GM19023 (cell line): ENCODE measurements around the gene MGME1.

ENCODE experiments used
- ATAC-seq: cut with Tn5 transposase; IDR thresholded peaks from one replicate; pipeline ENCODE4 v1.9.1; 2021; ENCODE audit warnings: mild to moderate bottlenecking, moderate library complexity; ENCODE audit not compliant: unreplicated experiment

Gene MGME1

DNA sequence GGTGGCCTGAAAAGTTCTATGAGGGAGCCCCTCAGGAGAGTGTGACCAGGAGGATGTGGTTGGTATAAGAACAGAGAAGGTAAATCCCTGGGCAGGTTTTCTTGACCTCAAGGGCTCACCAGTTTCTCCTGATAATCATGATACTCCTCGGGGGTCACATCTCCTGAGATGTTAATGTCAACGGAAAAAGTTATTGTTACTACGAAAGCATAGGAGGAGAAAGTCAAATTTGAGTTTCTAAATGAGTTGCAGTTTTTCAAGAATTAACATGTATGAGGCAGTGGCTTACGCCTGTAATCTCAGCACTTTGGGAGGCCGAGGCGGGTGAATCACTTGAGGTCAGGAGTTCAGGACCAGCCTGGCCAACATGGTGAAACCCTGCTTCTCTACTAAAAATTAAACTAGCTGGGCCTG, 23.4 kb downstream of the MGME1 start:
- ATAC-seq, result peak; percentile 57

DNA sequence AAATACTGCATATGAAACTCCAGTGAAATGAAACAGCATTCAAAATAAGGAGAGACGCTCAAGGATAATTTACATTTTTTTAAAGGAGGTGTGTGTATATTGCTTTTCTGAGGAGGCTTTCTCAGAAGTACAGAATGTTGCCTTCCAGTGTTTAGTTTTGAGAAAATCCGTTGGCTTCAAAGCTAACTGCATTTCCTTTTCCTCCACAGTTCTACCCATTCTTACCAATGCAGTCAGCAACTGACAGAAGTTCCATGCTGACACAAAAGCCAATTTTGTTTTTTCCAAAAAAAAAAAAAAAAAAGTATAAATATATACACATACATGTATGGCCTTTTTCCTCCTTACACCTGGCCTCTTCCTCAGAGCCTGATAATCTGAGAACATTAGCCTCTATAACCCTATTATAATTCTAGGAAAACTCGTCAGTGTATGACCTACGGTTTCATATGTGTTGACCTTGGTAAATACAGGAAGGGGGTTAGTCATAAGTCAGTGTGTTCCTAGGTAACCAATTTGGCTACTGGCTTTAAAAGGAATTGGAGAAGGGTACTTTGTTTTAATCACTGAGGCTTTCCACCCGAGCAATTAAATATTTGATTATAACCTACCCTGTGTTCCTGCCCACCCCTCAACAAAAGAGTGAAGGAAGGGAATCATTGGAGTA, 24.2 kb downstream of the MGME1 start:
- no peak for ATAC-seq

DNA sequence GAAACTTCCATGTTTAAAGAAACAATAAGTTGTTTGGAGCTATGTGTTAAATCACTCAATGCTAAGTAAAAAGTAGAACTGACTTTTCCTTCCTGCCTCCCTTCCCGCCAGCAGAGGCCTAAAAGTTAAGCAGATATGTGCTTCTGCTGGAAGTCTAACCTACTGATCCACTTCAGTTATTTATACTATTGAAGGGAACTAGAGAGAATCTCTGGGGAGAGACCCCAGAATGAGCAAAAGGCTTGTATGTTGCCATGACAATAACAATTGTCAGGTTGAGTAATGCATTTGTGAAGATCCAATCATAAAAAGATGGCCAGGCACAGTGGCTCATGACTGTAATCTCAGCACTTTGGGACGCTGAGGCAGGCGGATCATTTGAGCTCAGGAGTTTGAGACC, 24.7 kb downstream of the MGME1 start:
- no peak for ATAC-seq

DNA sequence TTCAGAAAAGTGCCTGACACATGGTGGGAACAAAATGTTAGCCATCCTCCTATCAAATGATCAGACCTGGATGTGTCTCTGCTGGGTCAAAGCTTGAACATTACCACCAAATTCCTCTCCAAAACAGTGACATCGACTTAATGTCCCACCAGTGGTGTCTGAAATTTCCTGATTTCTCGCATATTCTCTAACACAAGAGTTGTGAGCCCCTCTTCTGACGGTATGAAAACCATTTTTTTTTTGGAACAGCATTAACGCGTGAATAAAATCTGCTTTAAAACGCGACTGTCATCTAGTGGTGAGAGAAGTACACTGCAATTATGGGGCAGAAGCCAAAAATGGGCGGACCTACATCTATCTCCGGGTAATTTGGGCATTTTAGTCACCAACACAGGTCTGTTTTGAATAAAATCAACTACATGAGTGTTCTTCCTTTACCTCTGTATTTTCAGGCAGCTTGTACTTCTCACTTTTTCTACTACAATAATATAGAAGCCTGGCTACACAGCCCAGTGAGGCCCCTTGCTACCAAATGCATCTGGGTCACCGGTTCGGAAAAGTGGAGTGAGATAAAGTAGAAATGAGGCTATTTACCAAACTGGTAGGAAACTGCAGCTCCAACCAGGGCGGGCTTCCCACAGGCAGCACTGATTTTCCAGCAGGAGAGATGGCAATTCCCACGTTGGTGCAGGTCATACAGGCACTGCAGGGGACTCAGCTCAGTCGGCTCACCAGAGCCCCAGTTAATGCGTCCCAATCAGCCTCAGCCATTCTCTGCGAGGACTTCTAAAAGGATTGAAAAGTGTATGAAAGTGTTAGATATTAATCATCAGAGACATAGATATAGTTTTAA, 27.4 kb downstream of the MGME1 start:
- no peak for ATAC-seq

DNA sequence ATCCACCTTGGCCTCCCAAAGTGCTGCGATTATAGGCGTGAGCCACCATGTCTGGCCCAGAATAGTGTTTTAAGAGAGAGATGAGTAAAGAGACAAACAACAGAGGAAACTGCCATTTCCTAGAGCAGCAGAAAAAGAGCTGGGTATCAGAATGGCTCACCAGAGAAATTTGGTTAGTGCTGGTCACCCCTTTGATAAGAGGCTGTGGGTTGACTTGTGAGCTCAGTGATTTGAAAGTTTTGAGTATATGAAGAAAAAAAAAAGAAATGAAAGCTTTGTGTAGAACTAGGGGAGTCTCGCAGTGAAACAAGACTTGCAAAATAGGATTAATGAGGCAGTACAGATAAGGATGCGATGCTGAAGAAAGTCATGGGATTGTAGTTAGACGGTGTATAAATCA, 29.6 kb downstream of the MGME1 start:
- ATAC-seq, result no peak

DNA sequence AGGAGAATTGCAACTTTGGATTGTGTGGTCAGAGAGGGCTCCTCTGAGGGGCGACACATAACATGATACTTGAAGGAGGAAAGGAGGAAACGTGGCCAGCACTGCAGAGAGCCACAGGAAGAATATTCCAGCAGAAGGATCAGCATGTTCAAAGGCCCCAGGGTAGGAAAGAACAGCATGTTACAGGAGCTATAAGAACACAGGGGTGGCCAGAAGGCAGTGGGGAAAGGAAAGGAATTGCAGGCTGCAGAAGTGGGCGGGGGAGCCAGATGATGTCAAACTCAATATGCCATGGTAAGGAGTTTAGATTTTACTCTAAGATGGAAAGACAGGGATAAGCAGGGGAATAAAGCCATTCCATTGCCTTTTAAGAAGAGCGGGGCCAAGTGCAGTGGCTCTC, 30.7 kb downstream of the MGME1 start:
- no peak for ATAC-seq

DNA sequence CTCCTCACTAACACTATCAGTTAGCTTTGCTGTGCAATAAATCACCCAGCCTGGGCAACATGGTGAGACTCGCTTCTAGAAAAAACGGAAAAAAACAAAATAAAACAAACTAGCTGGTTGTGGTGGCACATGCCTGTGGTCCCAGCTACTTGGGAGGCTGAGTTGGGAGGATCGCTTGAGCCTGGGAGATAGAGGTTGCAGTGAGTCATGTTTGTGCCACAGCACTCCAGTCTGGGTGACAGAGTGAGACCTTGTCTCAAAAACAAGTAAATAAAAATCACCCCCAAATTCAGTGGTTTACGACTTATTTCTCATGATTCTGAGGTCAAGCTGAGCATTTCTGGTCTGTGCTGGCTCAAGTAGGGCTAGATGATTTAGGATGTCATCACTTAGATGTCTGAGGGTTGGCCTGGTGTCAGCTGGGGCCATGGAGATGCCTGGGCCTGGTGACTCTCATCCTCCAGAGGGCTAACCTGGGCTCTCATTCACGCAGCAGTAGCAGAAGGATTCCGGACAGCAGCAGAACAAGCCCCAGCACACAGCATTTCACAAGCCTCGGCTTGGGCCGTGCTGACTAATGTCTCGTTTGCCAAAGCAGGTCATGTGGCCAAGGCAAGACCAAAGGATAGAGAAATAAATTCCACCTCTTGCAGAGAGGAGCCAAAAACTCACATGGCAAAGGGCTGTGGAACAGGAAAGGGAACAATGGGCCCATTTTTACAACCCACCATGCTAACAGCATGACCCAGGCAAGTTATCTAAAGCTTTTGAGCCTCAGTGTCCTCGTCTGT, 32.5 kb downstream of the MGME1 start:
- ATAC-seq, result no peak

DNA sequence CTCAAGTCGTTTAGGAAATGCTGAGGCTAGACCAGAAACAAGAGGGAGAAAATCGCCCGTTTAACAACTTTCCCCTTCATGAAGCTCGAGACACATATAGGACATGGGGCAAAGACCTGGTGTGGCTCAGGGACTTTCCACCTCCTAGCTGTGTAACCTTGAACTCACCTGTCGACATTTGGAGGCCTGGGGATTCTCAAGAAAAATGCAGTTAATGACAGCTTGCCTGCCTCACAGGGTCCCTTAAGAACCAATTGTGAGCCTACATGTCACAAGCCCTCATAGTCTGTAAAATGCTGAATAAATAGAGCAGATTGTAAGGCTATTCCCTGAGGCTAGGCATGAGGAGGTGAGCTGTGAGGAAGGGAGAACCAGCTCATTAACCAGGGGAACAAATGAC, 35.1 kb downstream of the MGME1 start:
- ATAC-seq, result peak; percentile 36

DNA sequence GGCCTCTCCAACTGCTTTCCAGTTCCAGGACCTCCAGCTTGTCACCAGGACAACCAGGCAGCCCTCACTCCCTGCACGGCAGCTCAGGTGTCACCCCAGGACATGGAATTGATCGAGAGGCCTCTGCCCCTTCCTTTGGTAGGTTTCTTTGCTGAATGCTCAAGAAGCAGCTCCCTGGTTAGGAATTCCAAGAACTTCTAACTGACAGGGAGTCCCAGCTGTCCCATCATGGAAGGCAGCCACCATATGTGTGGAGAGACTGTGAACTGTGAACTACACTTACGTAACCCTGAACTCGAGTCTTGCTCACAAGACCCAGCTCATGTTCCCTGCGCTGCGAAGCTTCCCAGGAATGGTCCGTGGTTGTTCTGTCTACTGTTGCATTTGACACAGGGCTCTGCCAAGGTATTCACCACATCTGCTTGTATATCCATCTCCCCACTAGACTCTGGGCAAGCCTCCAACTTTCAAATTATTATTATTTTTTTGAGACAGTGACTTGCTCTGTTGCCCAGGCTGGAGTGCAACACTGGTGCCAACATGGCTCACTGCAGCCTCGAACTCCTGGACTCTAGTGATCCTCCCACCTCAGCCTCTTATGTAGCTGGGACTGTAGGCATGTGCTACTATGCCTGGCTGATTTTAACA, 35.7 kb downstream of the MGME1 start:
- no peak for ATAC-seq

DNA sequence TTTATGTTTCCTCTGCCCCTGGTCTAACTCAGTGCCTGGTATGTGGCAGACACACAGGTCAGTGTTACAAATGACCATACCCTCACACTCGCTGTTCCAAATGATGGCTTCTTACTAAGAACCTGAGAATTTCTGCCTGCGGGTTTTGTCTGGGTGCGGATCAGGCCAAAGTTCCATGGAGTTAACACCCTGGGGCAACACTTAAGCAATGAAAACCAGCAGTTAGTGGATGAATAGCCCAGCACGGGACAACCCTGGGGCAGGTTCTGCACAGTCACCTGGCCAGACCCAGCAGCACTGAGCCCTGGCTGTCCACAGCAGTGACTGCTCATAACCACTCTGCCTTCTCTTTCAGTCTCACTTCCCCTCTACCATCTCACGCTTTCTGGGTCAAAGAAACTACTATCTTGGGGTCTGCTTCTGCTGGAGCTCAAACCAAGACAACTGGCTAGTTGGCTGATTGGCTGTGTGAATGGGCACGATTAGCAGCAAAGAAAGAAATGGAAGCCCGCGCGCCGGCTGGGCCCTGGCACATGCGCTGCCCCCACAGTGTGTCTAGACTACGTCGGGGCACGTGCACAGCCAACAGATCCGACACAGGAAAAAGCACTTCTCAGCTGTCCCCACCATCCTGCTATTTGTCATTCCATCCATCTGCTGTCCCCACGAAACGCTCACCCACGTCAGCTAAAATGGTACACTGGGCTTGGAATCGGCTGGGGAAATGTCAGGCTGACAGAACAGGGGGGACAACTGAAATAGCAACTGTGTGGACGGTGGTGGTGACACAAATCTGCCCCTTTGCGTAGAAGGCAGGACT, 36.6 kb downstream of the MGME1 start:
- peak; percentile 93 for ATAC-seq

DNA sequence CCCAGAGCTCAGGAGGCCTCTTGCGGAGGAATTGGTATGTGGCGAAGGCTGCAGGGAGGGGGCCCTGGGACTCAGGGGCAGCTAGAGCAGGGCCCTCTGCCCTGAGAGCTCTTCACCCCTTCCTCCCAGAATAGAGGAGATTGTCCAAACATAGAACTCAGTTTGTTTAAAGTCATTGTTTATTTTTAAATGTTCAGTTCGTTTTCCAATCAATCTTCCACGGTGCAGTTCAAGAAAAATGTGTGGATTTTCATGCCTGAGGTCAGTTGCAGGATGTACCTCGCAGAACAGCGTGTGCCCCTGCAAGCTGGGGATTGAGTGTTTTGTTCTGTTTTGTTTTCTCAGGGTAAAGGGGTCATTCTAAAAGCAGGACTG, 37.2 kb downstream of the MGME1 start:
- no peak for ATAC-seq

DNA sequence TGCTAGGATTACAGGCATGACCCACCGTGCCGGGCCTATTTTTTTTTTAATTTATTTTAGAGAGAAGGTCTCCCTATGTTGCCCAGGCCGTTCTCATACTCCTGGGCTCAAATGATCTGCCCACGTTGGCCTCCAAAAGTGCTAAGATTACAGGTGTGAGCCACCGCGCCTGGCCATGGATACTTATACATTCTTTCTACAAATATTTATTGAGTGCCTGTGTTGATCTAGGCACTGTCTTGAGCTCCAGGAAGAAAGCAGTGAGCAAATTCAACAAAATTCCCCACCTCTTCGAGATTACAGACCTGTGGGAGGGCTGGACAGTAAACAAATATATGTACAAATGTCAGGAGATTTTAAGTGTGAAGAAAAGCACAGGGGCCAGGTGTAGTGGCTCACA, 37.9 kb downstream of the MGME1 start:
- ATAC-seq, result no peak

DNA sequence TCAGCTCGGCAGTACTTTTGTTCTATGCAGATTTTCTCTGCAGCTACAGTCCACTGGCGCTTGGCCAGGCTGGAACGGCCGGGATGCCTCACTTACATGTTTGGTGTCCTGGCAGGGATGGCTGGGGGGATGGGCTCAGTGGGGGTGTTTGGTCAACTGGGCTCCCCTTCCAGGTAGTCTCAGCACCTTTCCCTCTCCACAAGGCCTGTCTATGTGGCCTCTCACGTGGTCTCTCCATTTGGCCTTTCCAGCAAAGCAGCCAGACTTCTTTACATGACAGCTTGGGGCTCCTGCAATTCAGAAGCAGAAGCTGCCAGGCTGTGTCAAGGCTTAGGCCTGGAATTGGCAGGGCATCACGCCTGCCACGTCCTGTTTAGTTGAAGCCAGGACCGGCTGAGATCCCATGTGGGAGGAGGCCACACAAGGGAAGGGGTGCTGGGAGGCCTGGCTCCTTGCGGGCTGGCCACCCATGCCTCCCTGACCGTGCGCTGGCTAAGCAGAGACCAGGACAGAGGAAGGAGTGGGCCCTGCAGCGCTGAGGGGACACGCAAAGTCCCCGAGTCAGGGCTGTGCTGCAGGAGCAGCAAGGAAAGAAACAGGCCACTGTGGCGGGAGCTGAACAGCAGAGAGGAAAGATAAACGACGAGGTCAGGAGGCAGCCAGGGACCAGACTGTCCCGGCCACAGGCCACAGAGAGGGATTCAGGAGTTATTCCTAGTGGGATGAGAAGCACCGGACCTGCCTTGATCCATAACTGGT, 38.9 kb downstream of the MGME1 start:
- ATAC-seq, result no peak

DNA sequence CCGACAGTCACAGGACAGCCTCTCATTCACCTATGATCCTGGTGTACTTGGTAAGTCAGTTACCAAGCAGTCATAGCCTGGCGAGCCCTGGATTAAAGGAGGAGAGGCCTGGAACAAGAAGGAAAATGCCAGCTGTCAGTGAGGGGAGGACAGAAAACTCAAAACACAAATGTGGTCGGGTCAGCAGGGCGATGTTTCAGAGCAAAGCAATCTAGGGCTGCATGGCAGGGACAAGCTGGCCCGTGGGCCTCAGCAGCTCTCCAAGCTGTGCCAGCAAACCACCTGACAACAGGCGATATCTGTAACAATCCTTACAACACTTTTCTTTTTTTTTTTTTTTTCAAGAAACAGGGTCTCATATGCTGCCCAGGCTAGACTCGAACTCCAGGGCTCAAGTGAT, 40.3 kb downstream of the MGME1 start:
- no peak for ATAC-seq

DNA sequence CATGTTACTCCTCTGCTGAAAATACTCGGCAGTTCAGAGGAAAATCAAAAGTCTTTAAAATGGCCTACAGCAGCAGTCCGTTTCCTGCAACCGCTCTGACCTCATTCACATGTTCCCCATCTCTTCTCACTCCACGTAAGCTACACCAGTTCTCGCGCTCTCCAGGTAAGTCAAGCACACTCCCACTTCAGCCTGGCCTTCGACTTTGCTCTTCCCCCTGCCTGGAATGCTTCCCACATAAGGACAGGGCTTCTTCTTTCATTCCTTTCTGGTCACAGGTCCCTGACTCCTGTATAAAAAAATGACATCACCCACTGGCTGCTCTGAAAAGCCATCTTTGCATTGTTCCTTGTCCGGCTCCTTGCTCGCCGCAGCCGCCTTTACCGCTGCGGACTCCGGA, 42.7 kb downstream of the MGME1 start:
- ATAC-seq, result no peak

DNA sequence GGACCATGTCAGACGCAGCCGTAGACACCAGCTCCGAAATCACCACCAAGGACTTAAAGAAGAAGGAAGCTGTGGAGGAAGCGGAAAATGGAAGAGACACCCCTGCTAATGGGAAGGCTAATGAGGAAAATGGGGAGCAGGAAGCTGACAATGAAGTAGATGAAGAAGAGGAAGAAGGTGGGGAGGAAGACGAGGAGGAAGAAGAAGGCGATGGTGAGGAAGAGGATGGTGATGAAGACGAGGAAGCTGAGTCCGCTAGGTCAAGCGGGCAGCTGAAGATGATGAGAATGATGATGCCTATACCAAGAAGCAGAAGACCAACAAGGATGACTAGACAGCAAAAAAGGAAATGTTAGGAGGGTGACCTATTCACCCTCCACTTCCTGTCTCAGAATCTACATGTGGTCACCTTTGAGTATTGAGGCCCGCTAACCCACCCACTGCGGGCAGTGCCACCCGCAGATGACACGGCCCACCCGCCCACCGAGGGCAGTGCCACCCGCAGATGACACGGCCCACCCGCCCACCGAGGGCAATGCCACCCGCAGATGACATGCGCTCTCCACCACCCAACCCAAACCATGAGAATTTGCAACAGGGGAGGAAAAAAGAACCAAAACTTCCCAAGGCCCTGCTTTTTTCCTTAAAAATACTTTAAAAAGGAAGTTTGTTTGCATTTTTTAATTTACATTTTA, 43.3 kb downstream of the MGME1 start:
- no peak for ATAC-seq

DNA sequence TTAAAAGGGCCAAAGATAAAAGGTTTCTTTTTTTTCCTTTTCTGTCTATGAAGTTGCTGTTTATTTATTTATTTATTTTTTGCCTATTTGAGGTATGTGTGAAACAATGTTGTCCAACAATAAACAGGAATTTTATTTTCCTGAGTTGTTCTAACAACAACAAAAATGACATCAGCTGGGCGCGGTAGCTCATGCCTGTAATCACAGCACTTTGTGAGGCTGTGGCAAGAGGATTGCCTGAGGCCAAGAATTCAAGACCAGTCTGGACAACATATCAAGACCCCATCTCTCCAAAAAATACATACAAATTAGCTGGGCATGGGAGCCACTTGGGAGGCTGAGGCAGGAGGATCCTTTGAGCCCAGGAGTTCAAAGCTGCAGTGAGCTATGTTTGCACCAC, 44.1 kb downstream of the MGME1 start:
- ATAC-seq, result no peak

DNA sequence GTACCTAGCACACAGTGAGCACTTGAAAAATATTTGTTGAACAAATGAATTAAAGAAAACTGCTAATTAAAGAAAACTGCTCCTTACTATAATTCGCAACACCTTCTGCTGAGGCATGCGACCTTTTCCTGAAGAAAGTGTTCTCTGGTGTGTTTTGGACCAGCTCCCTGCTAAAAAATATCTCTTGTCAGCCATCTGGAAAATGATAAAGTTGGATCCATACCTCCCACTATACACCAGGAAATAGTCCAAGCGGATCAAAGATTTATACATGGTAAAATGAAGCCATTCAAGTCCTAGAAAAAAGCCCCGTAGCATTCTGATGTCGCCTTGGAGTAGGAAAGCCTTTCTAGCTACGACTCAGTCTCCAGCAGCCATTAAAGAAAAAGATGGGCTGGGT, 45.6 kb downstream of the MGME1 start:
- ATAC-seq, result no peak

DNA sequence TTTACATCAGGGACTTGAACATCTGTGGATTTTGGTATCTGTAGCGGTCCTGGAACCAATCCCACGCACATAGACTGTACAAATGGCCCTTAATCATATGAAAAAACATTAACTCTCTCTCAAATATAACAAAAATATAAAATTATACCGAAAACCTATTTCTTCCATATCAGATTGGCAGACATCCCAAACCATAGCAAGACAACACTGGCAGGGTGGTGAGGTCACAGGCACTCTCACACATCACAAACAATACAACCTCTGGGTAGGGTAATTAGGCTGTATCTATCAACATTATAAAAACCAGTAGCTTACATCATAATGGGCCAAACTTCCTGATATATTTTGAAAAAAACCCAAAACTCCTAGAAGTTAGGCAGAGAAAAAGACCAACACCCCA, 48.0 kb downstream of the MGME1 start:
- ATAC-seq, result no peak
